ENCODE results near the gene ZNF135. TPM values are rescaled to one million over a fixed set of nuclear protein-coding genes. Genes with fewer than 3 reads are reported as not detected.

The ZNF135 gene
- total RNA-seq, 4 donors from 2014 or later: 4.6 to 12.4 (median 7.7) TPM

DNA sequence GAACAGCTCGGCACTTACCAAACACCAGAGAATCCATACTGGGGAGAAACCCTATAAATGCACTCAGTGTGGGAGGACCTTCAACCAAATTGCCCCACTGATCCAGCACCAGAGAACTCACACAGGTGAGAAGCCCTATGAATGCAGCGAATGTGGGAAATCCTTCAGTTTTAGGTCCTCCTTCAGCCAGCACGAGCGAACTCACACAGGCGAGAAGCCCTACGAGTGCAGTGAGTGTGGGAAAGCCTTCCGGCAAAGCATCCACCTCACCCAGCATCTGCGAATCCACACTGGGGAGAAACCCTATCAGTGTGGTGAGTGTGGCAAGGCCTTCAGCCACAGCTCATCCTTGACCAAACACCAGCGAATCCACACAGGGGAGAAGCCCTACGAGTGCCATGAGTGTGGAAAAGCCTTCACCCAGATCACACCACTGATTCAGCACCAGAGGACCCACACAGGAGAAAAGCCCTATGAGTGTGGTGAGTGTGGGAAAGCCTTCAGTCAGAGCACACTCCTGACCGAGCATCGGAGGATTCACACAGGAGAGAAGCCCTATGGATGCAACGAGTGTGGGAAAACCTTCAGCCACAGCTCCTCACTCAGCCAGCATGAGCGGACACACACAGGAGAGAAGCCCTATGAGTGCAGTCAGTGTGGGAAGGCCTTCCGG, 8.3 kb downstream of the ZNF135 start:
- no peak for TF ChIP-seq EP300 (IDR thresholded peaks at IDR 0.05)
- no peak for TF ChIP-seq CTCF (IDR thresholded peaks at IDR 0.05)
- TF ChIP-seq POLR2AphosphoS5 (IDR thresholded peaks at IDR 0.05): no peak
- no peak for TF ChIP-seq POLR2A (IDR thresholded peaks at IDR 0.05)
- Histone ChIP-seq H3K4me1 (no peaks in the 10 kb centered on the region), H3K9me3 (peaks cover 76% of the 10 kb centered on the region), H3K27ac (no peak overlapping the region), H3K4me3 (no peak overlapping the region), H3K36me3 (peaks cover 54% of the 10 kb centered on the region), H3K27me3 (no peaks in the 10 kb centered on the region)
- 91% methylated on average over 11 of the region's 15 CpGs for WGBS
- DNase-seq (ENCODE audit: low spot score in 2 of 2): no peak

DNA sequence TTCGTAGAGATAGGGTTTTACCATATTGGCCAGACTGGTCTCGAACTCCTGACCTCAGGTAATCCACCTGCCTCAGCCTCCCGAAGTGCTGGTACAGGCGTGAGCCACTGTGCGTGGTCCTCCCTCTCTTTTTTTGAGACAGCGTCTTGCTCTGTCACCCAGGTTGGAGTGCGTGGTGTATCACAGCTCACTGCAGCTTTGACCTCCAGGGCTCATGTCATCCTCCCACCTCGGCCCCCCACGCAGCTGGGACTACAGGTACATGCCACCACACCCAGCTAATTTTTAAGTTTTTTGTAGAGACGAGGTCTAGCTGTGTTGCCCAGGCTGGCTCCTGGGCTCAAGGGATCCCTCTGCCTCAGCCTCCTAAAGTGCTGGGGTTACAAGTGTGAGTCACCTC, 20.7 kb downstream of the ZNF135 start:
- no peak for DNase-seq (ENCODE audit: low spot score in 2 of 2)
- Histone ChIP-seq H3K36me3 (peaks cover 8% of the 10 kb centered on the region), H3K27ac (no peak overlapping the region), H3K27me3 (no peaks in the 10 kb centered on the region), H3K4me3 (no peak overlapping the region), H3K4me1 (no peaks in the 10 kb centered on the region), H3K9me3 (peaks cover 47% of the 10 kb centered on the region)
- 93% methylated on average over 10 of the region's 10 CpGs for WGBS
- TF ChIP-seq CTCF (IDR thresholded peaks at IDR 0.05) (no peak), POLR2A (IDR thresholded peaks at IDR 0.05) (no peak), EP300 (IDR thresholded peaks at IDR 0.05) (no peak), POLR2AphosphoS5 (IDR thresholded peaks at IDR 0.05) (no peak)

DNA sequence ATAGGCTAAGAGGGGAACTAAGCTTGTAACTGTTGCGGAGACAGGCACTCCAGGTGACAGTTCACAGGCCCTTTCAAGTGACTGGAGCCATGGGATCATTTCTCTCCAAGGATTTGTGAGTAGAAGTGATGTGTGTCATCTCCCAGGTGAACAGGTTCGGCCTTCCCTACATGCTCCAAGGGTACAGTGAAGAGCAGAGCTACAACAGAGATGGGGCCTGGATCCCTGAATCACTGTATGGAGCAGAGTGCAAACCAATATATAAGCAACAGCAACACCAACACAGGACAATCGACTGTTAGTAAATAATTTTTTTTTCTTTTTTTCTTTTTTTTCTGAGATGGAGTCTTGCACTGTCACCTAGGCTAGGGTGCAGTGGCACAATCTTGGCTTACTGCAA, 23.9 kb downstream of the ZNF135 start:
- Histone ChIP-seq H3K27me3 (no peaks in the 10 kb centered on the region), H3K27ac (no peak overlapping the region), H3K4me1 (no peaks in the 10 kb centered on the region), H3K4me3 (no peak overlapping the region), H3K36me3 (peaks cover 38% of the 10 kb centered on the region), H3K9me3 (peaks cover 52% of the 10 kb centered on the region)
- no peak for TF ChIP-seq POLR2A (IDR thresholded peaks at IDR 0.05)
- TF ChIP-seq CTCF (IDR thresholded peaks at IDR 0.05): no peak
- no peak for TF ChIP-seq POLR2AphosphoS5 (IDR thresholded peaks at IDR 0.05)
- TF ChIP-seq EP300 (IDR thresholded peaks at IDR 0.05): no peak
- no peak for DNase-seq (ENCODE audit: low spot score in 2 of 2)
- 93% methylated on average over 3 of the region's 3 CpGs for WGBS

DNA sequence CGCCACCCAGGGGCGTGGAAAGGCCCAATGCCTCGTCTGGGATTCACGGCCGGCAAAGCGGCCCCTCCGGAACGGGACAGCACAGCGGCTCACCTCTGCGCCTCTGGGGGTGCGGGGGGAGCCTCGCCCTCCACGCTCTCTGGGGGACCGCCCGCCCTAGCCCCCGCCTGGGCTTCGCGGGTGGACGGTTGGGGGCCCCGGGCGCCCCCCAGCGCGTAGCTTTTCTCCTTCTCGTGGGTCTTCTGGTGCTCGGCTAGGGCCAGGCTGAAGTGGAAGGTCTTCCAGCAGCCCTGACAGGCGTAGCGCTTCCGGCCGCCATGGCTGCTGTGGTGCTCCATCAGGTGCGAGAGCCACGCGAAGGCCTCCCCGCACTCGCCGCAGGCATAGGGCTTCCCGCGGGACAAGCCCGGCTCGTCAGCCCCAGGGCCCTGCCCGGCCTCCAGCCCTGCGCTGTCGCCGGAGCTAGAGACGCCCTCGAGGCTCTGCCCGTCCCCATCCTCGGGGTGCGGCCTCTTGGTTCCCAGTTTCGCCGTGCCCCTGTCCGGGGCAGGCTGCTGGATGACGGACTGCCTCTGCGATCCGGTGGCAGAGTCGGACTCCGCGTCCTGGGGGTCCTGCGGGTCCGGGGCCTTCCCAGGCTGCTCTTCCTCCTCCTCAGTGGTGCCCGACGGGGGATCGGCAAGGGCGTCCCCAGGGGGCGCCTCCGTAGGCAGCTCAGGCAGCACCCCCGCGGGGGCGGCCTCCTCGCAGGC, 25.7 kb downstream of the ZNF135 start:
- no peak for TF ChIP-seq EP300 (IDR thresholded peaks at IDR 0.05)
- TF ChIP-seq CTCF (IDR thresholded peaks at IDR 0.05): no peak
- no peak for TF ChIP-seq POLR2AphosphoS5 (IDR thresholded peaks at IDR 0.05)
- no peak for TF ChIP-seq POLR2A (IDR thresholded peaks at IDR 0.05)
- Histone ChIP-seq H3K27me3 (no peaks in the 10 kb centered on the region), H3K4me3 (no peak overlapping the region), H3K9me3 (peaks cover 58% of the 10 kb centered on the region), H3K27ac (no peak overlapping the region), H3K36me3 (peaks cover 50% of the 10 kb centered on the region), H3K4me1 (no peaks in the 10 kb centered on the region)
- 96% methylated on average over 16 of the region's 69 CpGs for WGBS
- DNase-seq (ENCODE audit: low spot score in 2 of 2): no peak

DNA sequence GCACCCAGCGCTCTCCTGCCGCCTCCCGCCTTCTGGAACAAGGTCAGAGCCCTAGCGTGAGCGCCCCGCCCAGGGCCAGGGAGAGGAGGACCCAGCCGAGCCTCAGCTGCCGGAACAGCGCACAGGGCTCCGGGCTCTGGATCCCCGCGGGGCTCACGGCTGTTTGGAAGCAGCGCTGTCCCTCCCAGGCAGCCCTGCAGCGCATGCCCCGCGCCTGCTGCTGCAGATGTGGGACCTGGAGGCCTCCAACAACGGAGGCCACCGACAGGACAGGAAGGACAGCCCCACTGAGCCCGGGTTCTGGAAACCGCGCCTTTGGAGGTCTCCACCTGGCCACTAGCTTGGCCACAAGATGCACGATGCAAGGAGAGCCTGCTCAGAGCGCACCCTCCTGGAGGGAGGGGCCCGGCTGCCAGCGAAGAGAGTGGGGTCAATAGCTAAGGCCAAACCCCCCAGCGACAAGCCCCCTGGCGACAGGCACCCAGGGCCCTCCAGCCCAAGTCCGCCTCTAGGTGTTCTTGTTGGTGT, 26.3 kb downstream of the ZNF135 start:
- Histone ChIP-seq H3K27ac (no peak overlapping the region), H3K4me1 (no peaks in the 10 kb centered on the region), H3K27me3 (no peaks in the 10 kb centered on the region), H3K9me3 (peaks cover 57% of the 10 kb centered on the region), H3K36me3 (peaks cover 53% of the 10 kb centered on the region), H3K4me3 (no peak overlapping the region)
- TF ChIP-seq POLR2AphosphoS5 (IDR thresholded peaks at IDR 0.05): no peak
- no peak for TF ChIP-seq CTCF (IDR thresholded peaks at IDR 0.05)
- TF ChIP-seq POLR2A (IDR thresholded peaks at IDR 0.05): no peak
- TF ChIP-seq EP300 (IDR thresholded peaks at IDR 0.05): no peak
- no CpG with 5 or more reads among the region's 29 CpGs for WGBS
- no peak for DNase-seq (ENCODE audit: low spot score in 2 of 2)
